ENCODE data around the gene CXCL17.

Gene CXCL17

GRCh38 chr19:42397263-42398166 is 45.2 kb downstream of the CXCL17 start:
- peak in 2 of 3 donors; percentile 17 to 20 for DNase-seq

DNA sequence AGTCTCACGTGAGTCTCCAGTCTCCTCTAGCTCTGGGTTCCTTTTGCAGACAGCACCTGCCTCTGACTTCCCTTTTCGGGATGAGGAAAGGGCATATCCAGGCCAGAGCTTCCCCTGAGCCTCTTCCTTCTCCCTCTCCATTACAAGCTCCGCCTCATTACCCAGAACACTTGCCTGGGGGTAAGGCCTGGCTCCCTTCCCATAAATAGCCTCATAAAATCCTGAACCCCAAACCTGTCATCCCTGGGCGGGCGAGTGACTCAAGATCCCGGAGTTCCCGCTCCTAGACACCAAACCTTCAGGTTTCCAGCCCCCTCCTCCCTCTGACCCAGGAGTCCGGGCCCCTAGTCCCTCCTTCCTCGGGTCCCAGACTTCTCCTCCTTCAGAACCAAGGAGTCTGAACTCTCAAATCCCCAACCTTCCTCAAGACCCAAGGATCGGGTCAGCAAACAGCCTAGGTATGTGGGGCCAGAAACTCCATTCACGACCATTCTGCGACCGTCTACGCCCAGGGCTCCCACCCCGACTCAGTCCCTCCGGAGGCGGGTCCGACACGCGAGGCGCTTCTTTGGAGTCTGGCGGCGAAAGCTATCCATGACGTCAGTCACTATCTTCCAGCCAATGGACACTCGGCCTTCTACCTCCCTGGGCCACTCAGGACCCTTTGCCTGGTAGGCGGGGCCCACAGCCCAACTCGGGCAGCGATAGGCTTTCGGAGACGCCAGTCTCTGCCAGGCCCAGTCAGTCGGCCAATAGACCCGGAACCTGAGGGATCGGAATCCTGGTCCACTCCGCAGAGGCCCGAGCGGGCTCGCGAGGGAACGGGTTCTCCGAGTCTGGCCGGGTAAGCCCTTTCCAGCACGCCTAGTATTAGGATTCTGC is 46.1 kb downstream of the CXCL17 start:
- peak; percentile 97 to 98 (median 98) for DNase-seq

GRCh38 chr19:42394751-42395150 is 48.0 kb downstream of the CXCL17 start:
- no peak for DNase-seq

GRCh38 chr19:42392165-42392564 is 50.6 kb downstream of the CXCL17 start:
- DNase-seq, result no peak

GRCh38 chr19:42389899-42390298 is 52.8 kb downstream of the CXCL17 start, which contains the start of gene CNFN:
Gene CNFN (minus strand): TSS chr19:42390297. CDS start chr19:42389037, 1,260 bp downstream.
- DNase-seq, result no peak

GRCh38 chr19:42388851-42389489 is 53.8 kb downstream of the CXCL17 start:
- no peak for DNase-seq

DNA sequence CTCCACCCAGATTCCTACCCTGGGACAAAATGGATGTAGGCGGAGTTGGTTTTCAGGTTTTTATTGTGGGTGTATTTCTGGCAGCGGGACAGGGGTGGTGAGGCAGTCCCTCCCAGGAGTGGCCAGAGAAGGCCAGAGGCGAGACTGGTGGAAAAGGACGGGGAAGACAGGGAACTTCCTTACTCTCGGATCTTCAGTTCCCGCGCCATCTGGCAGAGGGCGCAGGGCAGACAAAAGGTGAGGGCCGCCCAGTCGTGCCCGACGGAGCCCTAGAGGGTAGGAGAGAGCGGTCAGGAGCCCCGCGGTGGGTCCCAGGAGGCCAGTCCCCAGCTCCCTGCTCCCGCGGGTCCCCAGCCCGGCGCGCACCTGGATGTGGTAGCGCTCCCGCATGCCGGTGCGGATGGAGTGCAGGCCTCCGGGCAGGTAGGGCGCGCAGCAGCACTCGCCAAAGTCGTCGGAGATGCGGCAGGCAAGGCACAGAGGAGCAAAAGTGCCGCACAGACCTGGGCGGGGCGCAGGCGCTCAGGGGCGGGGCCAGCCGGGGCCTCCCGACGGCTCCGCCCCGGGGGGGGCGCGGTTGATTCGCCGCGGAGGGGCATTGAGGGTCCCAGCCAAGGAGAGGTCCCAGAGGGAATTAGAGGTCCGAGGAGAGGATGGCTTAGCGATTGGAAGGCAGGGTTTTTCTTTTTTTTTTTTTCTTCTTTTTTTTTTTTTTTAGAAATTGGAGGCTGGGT is 55.6 kb downstream of the CXCL17 start:
- peak; percentile 72 to 82 (median 74) for DNase-seq

- no peak for DNase-seq
Measured at GRCh38 chr19:42380155-42380554, 62.6 kb downstream of the CXCL17 start.
